Bronchial epithelial cell (primary cell): ENCODE data around the gene LENEP. TPM values are rescaled to one million over a fixed set of nuclear protein-coding genes. Genes with fewer than 3 reads are reported as not detected.

Experiments used
- DNase-seq: peaks from one replicate; pipeline ENCODE4 v3.0.0-alpha.2; 2010; ENCODE audit warnings: low read depth
- FAIRE-seq: peaks from 2 replicates; lab custom pipeline; 2011; peaks lifted over from hg19 to GRCh38; lab: Jason Lieb, UNC
- H3K27me3 ChIP-seq: 2 replicates; pipeline ENCODE4 v1.5.1; 2011; ENCODE audit warnings: low read length; ENCODE audit not compliant: control insufficient read depth, insufficient read depth
- H3K36me3 ChIP-seq: 2 replicates; pipeline ENCODE4 v1.5.1; 2011; ENCODE audit warnings: low read length; ENCODE audit not compliant: control insufficient read depth, insufficient read depth
- H3K4me3 ChIP-seq: 2 replicates; pipeline ENCODE4 v1.5.1; 2011; ENCODE audit warnings: mild to moderate bottlenecking, low read depth, low read length, control low read depth
- CTCF ChIP-seq: IDR thresholded peaks from 2 replicates; pipeline ENCODE4 v1.5.1; 2011; ENCODE audit warnings: mild to moderate bottlenecking, moderate library complexity, low read length, control low read depth, inconsistent platforms; ENCODE audit not compliant: insufficient read depth, severe bottlenecking
- total RNA-seq: library from RNA; depleted of rRNA; stranded (reverse); fragments of >200 nt; gene quantifications from 2 replicates; pipeline ENCODE4 v1.2.1, GENCODE V29; 2014

LENEP gene
- total RNA-seq, 1 donor from 2014 or later, result not detected

- DNase-seq, result peak; percentile 76
- Histone ChIP-seq H3K27me3 (no peaks in the 10 kb centered on the region), H3K4me3 (no peak overlapping the region), H3K36me3 (peaks cover 46% of the 10 kb centered on the region)
- no peak for FAIRE-seq
- no peak for TF ChIP-seq CTCF
Observed at GRCh38 chr1:155012026-155012546, 18.7 kb downstream of the LENEP start.

DNA sequence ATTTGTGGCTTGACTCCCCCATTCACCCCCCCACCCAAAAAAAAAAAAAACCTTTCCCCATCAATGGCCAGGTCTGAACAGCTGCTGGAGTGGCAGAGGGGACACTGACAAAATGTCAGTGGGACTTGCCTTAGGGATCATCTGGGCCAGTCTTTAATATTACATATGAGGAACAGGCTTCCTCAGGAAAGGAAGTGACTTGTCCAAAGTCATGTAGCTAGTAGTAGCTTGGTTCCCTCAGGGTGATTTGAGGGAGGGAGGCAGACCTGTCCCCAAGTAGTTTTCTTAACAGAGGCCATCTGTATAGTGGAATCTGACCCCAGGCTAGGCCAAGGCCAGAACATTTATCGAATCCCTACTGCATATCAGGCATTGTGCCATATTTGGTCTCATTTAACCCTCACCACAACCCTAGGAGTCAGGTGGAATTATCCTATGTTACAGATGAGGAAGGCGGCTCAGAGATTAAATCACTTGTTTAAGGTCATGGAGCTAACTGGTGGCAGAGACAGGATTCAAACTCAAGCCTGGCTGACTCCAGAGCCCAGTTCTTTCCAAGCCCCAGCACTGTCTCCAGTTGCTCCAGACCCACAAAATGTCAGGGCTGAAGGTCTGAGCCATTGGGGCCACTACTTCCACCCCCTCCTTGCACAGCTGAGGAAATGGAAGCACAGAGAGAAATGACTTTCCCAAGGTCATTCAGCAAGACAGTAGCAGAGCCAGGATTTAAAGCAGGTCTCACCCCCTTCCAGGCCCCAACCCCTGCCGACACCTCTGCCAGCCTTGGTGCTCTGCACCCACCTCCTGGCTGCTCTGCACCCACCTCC lies 19.6 kb downstream of the LENEP start:
- no peak for TF ChIP-seq CTCF
- no peak for FAIRE-seq
- H3K4me3 ChIP-seq, result no peak overlapping the region
- DNase-seq, result no peak
- H3K27me3 ChIP-seq, result no peaks in the 10 kb centered on the region
- H3K36me3 ChIP-seq, result peaks cover 49% of the 10 kb centered on the region

- FAIRE-seq (no peak), DNase-seq (no peak)
- H3K4me3 ChIP-seq, result no peak overlapping the region
- no peak for TF ChIP-seq CTCF
- peaks cover 49% of the 10 kb centered on the region for H3K36me3 ChIP-seq
- H3K27me3 ChIP-seq, result no peaks in the 10 kb centered on the region
Observed at GRCh38 chr1:155013632-155014031, 20.2 kb downstream of the LENEP start.

- H3K27me3 ChIP-seq, result no peaks in the 10 kb centered on the region
- no peak overlapping the region for H3K4me3 ChIP-seq
- DNase-seq, result no peak
- FAIRE-seq, result no peak
- TF ChIP-seq CTCF, result no peak
- peaks cover 45% of the 10 kb centered on the region for H3K36me3 ChIP-seq
Observed at GRCh38 chr1:155014709-155015508, 21.5 kb downstream of the LENEP start.

DNA sequence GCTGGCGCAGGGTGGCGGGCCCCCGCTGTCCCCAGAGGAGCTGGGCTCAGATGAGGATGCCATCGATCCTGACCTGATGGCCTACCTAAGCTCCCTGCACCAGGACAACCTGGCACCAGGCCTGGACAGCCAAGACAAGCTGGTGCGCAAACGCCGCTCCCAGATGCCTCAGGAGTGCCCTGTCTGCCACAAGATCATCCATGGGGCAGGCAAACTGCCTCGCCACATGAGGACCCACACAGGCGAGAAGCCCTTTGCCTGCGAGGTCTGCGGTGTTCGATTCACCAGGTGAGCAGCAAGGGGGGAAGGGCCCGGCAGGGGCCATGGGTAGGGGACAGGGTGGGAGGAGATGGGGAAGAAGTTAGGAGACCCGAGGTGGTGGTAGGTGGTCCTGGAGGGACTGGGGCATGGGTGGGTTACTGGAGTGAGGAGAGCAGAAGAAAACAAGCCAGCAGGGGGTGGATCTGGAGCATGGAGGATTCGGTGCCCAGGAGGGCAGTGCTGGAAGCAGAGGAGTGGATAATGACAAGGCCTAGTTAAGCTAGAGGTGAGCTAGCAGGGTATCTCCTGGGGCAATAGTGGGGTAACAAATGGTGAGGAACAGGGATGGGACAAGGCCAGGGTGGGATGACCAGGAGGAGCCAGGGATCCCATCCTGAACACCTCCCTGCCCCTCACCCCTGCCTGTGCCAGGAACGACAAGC lies 22.3 kb downstream of the LENEP start:
- FAIRE-seq (no peak), DNase-seq (no peak)
- H3K36me3 ChIP-seq, result peaks cover 38% of the 10 kb centered on the region
- TF ChIP-seq CTCF, result no peak
- H3K4me3 ChIP-seq, result no peak overlapping the region
- no peaks in the 10 kb centered on the region for H3K27me3 ChIP-seq
